Endothelial cell of umbilical vein (primary cell): Measurements from ENCODE around the gene CGB3. TPM values are rescaled to one million over a fixed set of nuclear protein-coding genes. Genes with fewer than 3 reads are reported as not detected.
A peak's percentile ranks its signal among the peaks of the same experiment; 100 is the strongest.
"Not testable (repeated sequence)": the region's sequence is repeated elsewhere in the genome, so short reads cannot be mapped to it uniquely, and the experiment has no call there.

Experiments used
- BruUV-seq: library from RNA; stranded (reverse); fragments of 400-500 nt; replicated peaks from 2 replicates; lab custom pipeline; 2021; lab: Mats Ljungman, UMichigan
- CTCF ChIA-PET: fragments of 300-600, 350-600 bp; sonication (Branson Sonifier 250); formaldehyde crosslinking; loops from one replicate; lab custom pipeline; 2021; ENCODE audit warnings: antibody characterized with exemption, inconsistent platforms; lab: Charles Lee
- POLR2A ChIA-PET: fragments of 300-600, 350-600 bp; sonication (Branson Sonifier 250); formaldehyde crosslinking; loops from one replicate; lab custom pipeline; 2021; ENCODE audit warnings: antibody characterized with exemption, inconsistent platforms; lab: Charles Lee
- DNase-seq: peaks from one replicate; pipeline ENCODE4 v3.0.0-alpha.2; 2011; ENCODE audit warnings: low read depth, low spot score
- FAIRE-seq: peaks from 2 replicates; lab custom pipeline; 2011; peaks lifted over from hg19 to GRCh38; lab: Jason Lieb, UNC
- H2AFZ ChIP-seq: 2 replicates; pipeline ENCODE4 v1.6.0; 2012; ENCODE audit warnings: low read depth, low read length, control low read depth, inconsistent platforms
- H3K27ac ChIP-seq: 2 replicates; pipeline ENCODE4 v1.5.1; 2011; ENCODE audit warnings: low read depth, mild to moderate bottlenecking, control low read depth, low read length, moderate library complexity; ENCODE audit not compliant: insufficient read depth
- H3K27me3 ChIP-seq, 2 experiments: 2 replicates each; pipeline versions ENCODE4 v1.6.0 to v1.6.1; 2011; ENCODE audit warnings: low read length in 2 of 2, mixed read lengths in 1 of 2; ENCODE audit not compliant: control insufficient read depth in 2 of 2, insufficient read depth in 2 of 2
- H3K36me3 ChIP-seq, 2 experiments: 2 replicates in 1 of 2; 3 replicates in 1 of 2; pipeline ENCODE4 v1.5.1; 2011; ENCODE audit warnings: low read length in 2 of 2, mild to moderate bottlenecking in 1 of 2, moderate library complexity in 1 of 2; ENCODE audit not compliant: control insufficient read depth in 2 of 2, insufficient read depth in 2 of 2; ENCODE audit errors: extremely low read depth in 1 of 2
- H3K4me1 ChIP-seq: 3 replicates; pipeline ENCODE4 v1.5.1; 2011; ENCODE audit warnings: mild to moderate bottlenecking, low read length; ENCODE audit not compliant: control insufficient read depth, insufficient read depth; ENCODE audit errors: extremely low read depth
- H3K4me2 ChIP-seq: 2 replicates; pipeline ENCODE4 v1.6.1; 2011; ENCODE audit warnings: low read length, control low read depth, mixed read lengths; ENCODE audit not compliant: insufficient read depth
- H3K4me3 ChIP-seq, 3 experiments: fragments of 200-600 bp in 1 of 3; sonication (generic), shearing (Covaris generic) in 1 of 3; replicated peaks in 1 of 3; 2 replicates each; pipeline ENCODE4 v1.5.1; 2011 to 2016; ENCODE audit warnings: control low read depth in 3 of 3, low read length in 3 of 3, mild to moderate bottlenecking in 2 of 3, inconsistent platforms in 1 of 3, low read depth in 1 of 3, moderate library complexity in 1 of 3; ENCODE audit not compliant: insufficient read depth in 1 of 3
- H3K79me2 ChIP-seq: 2 replicates; pipeline ENCODE4 v1.6.0; 2012; ENCODE audit warnings: low read length, inconsistent platforms; ENCODE audit not compliant: control insufficient read depth, insufficient read depth
- H3K9ac ChIP-seq: replicated peaks from 2 replicates; pipeline ENCODE3; 2011; ENCODE audit warnings: low read length, control low read depth; ENCODE audit not compliant: insufficient read depth; ENCODE audit errors: extremely low read depth
- H3K9me1 ChIP-seq: replicated peaks from 3 replicates; pipeline ENCODE4 v1.6.0; 2011; ENCODE audit warnings: mild to moderate bottlenecking, low read length; ENCODE audit not compliant: control insufficient read depth, insufficient read depth; ENCODE audit errors: extremely low read depth
- H3K9me3 ChIP-seq: replicated peaks from 2 replicates; pipeline ENCODE4 v1.5.1; 2012; ENCODE audit warnings: low read length, inconsistent platforms; ENCODE audit not compliant: control insufficient read depth, insufficient read depth
- H4K20me1 ChIP-seq: replicated peaks from 2 replicates; pipeline ENCODE3; 2011; ENCODE audit warnings: mild to moderate bottlenecking, low read length; ENCODE audit not compliant: control insufficient read depth, insufficient read depth; ENCODE audit errors: extremely low read depth
- FOS ChIP-seq: IDR thresholded peaks from 2 replicates; pipeline ENCODE4 v1.6.1; 2011; ENCODE audit warnings: mild to moderate bottlenecking, low read length, moderate library complexity, borderline replicate concordance; ENCODE audit not compliant: insufficient read depth
- dilution Hi-C: fragments of 300-500 bp; cut with MboI; formaldehyde crosslinking; loops from one replicate; pipeline ENCODE4 v1.15.0; 2019; ENCODE audit warnings: low sequenced_read_pairs; ENCODE audit not compliant: extremely low pct_ligation_motif_present
- intact Hi-C: fragments of 100-400 bp; cut with micrococcal nuclease; formaldehyde crosslinking; loops from one replicate; pipeline ENCODE4 v1.10.0; 2022
- polyA plus RNA-seq, 4 experiments: library from polyadenylated mRNA; depleted of rRNA in 3 of 4; stranded (reverse) in 3 of 4; unstranded in 1 of 4; fragments of >200 nt; gene quantifications; 2 replicates each; pipeline versions ENCODE4 v1.2.1 to v1.2.3, GENCODE V29; 2011 to 2012; ENCODE audit warnings: missing spikeins in 1 of 4
- total RNA-seq: library from RNA; stranded (reverse); gene quantifications from 2 replicates; pipeline ENCODE4 v1.2.3, GENCODE V29; 2021
- TF ChIP-seq, protein P1 (sequence below), 2 donors: IDR thresholded peaks; 1 replicate in 1 of 2; 2 replicates in 1 of 2; pipeline ENCODE4 v1.5.1; 2011; ENCODE audit warnings: low read length in 2 of 2, mild to moderate bottlenecking in 2 of 2, moderate library complexity in 2 of 2, control low read depth in 1 of 2, inconsistent platforms in 1 of 2, low read depth in 1 of 2; ENCODE audit not compliant: insufficient read depth in 1 of 2; ENCODE audit errors: extremely low read depth in 1 of 2

Gene CGB3
- total and polyA plus RNA-seq, 2 donors (not counting 3 experiments of a cell fraction or from before 2014, with no cell fraction given) = not detected

DNA sequence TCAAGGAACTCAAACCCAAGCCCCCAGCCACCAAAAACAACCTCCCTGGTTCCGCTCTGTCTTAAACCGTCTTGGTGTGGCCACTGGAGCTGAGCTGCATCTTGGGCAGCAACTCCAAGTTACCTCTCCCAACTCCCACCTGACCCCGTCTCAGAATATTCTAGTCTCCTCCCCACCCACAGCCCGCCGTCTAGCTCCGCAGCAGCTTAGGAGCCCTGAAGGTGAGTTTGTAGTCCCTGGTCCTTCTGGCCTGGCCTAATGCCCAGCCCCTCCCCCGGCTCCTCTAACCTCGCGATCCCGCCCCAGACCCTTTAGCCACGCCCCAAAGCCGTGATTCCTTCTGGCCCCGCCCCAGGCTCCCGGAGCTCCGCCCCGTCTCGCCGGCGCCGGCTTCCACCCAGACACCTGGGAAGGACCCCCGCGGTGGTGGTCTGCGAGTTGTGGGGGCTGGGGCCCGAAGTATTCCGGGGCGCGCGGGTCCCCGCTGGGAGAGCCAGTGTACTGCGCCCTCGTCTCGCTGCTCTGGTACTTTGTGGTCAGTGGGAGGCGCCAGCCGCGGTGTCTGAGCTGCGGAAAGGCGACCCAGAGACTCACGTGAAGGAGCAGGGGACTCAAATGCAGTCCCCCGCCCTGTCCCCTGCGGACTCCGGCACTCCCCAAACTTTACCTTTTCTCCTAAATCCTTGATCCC lies 4.7 kb downstream of the CGB3 start:
- TF ChIP-seq, protein P1, sequence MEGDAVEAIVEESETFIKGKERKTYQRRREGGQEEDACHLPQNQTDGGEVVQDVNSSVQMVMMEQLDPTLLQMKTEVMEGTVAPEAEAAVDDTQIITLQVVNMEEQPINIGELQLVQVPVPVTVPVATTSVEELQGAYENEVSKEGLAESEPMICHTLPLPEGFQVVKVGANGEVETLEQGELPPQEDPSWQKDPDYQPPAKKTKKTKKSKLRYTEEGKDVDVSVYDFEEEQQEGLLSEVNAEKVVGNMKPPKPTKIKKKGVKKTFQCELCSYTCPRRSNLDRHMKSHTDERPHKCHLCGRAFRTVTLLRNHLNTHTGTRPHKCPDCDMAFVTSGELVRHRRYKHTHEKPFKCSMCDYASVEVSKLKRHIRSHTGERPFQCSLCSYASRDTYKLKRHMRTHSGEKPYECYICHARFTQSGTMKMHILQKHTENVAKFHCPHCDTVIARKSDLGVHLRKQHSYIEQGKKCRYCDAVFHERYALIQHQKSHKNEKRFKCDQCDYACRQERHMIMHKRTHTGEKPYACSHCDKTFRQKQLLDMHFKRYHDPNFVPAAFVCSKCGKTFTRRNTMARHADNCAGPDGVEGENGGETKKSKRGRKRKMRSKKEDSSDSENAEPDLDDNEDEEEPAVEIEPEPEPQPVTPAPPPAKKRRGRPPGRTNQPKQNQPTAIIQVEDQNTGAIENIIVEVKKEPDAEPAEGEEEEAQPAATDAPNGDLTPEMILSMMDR (IDR thresholded peaks at IDR 0.05; ENCODE audit: extremely low read depth in 1 of 2, insufficient read depth in 1 of 2, low read depth in 1 of 2, low read length in 2 of 2) = peak in 1 of 2 donors; percentile 14
- no peak for TF ChIP-seq FOS
- H3K9ac ChIP-seq = no peak overlapping the region
- no peaks in the 10 kb centered on the region for H3K9me3 ChIP-seq
- FAIRE-seq (no peak), DNase-seq (peak; percentile 42)
- CTCF ChIA-PET = interaction anchor here (0.6 to 5.4 kb wide), 11 partner anchors 11 to 224 kb away, joined by 3 to 37 read pairs (median 3); partner anchors contain the start of genes CGB2 and RUVBL2
- H3K4me1 ChIP-seq = peaks cover 10% of the 10 kb centered on the region
- H3K27me3 ChIP-seq = peaks cover 0 to 5% of the 10 kb centered on the region in 2 experiments
- no peaks in the 10 kb centered on the region for H3K79me2 ChIP-seq
- intact Hi-C loops = no loop called here
- BruUV-seq = no TSS peak
- peak overlapping the region in 2 of 3 experiments; percentile 18 to 30 for H3K4me3 ChIP-seq
- H4K20me1 ChIP-seq = no peaks in the 10 kb centered on the region
- dilution Hi-C loops = no loop called here
- peaks cover 0 to 14% of the 10 kb centered on the region in 2 experiments for H3K36me3 ChIP-seq
- H2AFZ ChIP-seq = peak overlapping the region; percentile 80
- H3K9me1 ChIP-seq = no peaks in the 10 kb centered on the region
- H3K4me2 ChIP-seq = peak overlapping the region; percentile 62
- POLR2A ChIA-PET = no interaction called here
- no peak overlapping the region for H3K27ac ChIP-seq

DNA sequence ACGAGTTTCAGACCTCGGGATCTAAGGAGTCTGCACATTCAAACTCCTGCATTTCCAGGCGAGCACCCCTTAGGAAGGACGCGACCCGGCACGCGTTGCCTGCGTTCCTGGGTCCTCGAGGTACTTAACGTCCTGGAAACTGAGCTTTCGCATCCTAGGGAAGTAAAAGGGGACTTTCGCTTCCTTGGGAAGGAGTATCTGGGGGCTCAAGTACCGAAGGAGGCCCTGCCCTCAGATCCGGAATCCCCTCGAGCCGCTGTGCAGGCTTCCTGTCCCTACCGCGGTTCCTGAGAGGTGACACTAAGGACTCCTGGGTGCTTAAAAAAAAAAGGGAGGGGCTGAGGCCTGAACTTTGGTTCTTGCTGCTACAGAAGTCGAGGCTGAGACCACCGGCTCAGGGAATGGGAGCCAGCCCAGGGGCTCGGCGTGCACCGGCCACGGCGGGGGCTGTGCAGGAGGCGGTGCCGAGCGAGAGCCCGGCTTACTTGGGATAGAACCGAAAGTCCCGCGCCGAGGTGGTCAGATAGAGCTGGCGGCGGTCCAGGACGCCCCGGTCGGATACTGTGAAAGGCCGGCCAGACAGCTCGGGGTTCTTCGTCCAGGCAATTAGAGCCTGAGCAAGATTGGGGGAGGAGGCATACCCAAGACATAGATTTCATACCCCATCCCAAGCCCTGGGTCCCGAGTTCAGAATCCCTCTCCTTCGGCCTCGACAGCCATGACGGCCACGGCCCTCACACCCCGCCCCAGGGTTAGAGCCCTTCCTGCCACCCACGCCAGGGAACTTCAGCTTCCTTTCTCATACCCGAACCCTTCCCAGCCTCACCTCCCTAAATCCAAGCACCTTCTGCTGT lies 5.5 kb downstream of the CGB3 start:
- CTCF ChIA-PET = interaction anchor here (0.8 to 5.4 kb wide), 11 partner anchors 13 to 207 kb away, joined by 3 to 37 read pairs (median 4); partner anchors contain the start of genes CGB2, GYS1 and RUVBL2
- H3K9ac ChIP-seq, H3K9me1 ChIP-seq, BruUV-seq, POLR2A ChIA-PET, H3K27ac ChIP-seq, H3K27me3 ChIP-seq, dilution Hi-C loops, H3K9me3 ChIP-seq, H4K20me1 ChIP-seq, intact Hi-C loops, H3K79me2 ChIP-seq: not testable (repeated sequence)
- Histone ChIP-seq H3K4me3 (peak overlapping the region; percentile 16 to 25 (median 20)), H3K4me2 (peak overlapping the region; percentile 62), H2AFZ (peak overlapping the region; percentile 80), H3K36me3 (peaks cover 0 to 17% of the 10 kb centered on the region in 2 experiments), H3K4me1 (peaks cover 10% of the 10 kb centered on the region)
- FAIRE-seq (peak; percentile 77), DNase-seq (peak; percentile 24)
